Keratinocyte (primary cell): ENCODE results near the gene SBNO2. TPM values are rescaled to one million over a fixed set of nuclear protein-coding genes. Genes with fewer than 3 reads are reported as not detected.

ENCODE experiments used
- DNase-seq: peaks from one replicate; pipeline ENCODE4 v3.0.0-alpha.2; 2011; ENCODE audit warnings: low read depth, missing footprints, low spot score
- FAIRE-seq: peaks from 2 replicates; lab custom pipeline; 2011; peaks lifted over from hg19 to GRCh38; lab: Jason Lieb, UNC
- H2AFZ ChIP-seq: 2 replicates; pipeline ENCODE4 v1.6.0; 2012; ENCODE audit warnings: low read length, control low read depth, inconsistent platforms; ENCODE audit not compliant: control insufficient read depth
- H3K27ac ChIP-seq: 2 replicates; pipeline ENCODE4 v1.5.1; 2011; ENCODE audit warnings: low read length; ENCODE audit not compliant: control insufficient read depth, insufficient read depth
- H3K27me3 ChIP-seq: 3 replicates; pipeline ENCODE4 v1.6.0; 2011; ENCODE audit warnings: low read length; ENCODE audit not compliant: control insufficient read depth, insufficient read depth; ENCODE audit errors: extremely low read depth
- H3K36me3 ChIP-seq, 2 experiments: 2 replicates in 1 of 2; 3 replicates in 1 of 2; pipeline ENCODE4 v1.5.1; 2011; ENCODE audit warnings: low read length in 2 of 2, mild to moderate bottlenecking in 1 of 2; ENCODE audit not compliant: control insufficient read depth in 2 of 2, insufficient read depth in 2 of 2; ENCODE audit errors: extremely low read depth in 1 of 2
- H3K4me1 ChIP-seq: 3 replicates; pipeline ENCODE4 v1.5.1; 2011; ENCODE audit warnings: low read length; ENCODE audit not compliant: control insufficient read depth, insufficient read depth; ENCODE audit errors: extremely low read depth
- H3K4me2 ChIP-seq: 3 replicates; pipeline ENCODE4 v1.6.0; 2011; ENCODE audit warnings: low read depth, low read length; ENCODE audit not compliant: control insufficient read depth, insufficient read depth; ENCODE audit errors: extremely low read depth
- H3K4me3 ChIP-seq, 3 experiments: fragments of 200-600 bp in 1 of 3; sonication (generic) in 1 of 3; 2 replicates in 2 of 3; 3 replicates in 1 of 3; pipeline ENCODE4 v1.5.1; 2011 to 2016; ENCODE audit warnings: low read length in 3 of 3, mild to moderate bottlenecking in 3 of 3, control low read depth in 2 of 3, inconsistent platforms in 1 of 3, low read depth in 1 of 3, mixed read lengths in 1 of 3, mixed run types in 1 of 3, moderate library complexity in 1 of 3; ENCODE audit not compliant: control insufficient read depth in 2 of 3, insufficient read depth in 2 of 3; ENCODE audit errors: extremely low read depth in 1 of 3
- H3K79me2 ChIP-seq: 2 replicates; pipeline ENCODE4 v1.6.0; 2012; ENCODE audit warnings: low read length; ENCODE audit not compliant: control insufficient read depth, insufficient read depth
- H3K9ac ChIP-seq: 3 replicates; pipeline ENCODE4 v1.6.0; 2011; ENCODE audit warnings: low read length; ENCODE audit not compliant: control insufficient read depth, insufficient read depth; ENCODE audit errors: extremely low read depth
- H3K9me1 ChIP-seq: 3 replicates; pipeline ENCODE4 v1.6.0; 2011; ENCODE audit warnings: low read length; ENCODE audit not compliant: control insufficient read depth, insufficient read depth; ENCODE audit errors: extremely low read depth
- H3K9me3 ChIP-seq: 2 replicates; pipeline ENCODE4 v1.5.1; 2012; ENCODE audit warnings: low read depth, low read length; ENCODE audit not compliant: control insufficient read depth
- H4K20me1 ChIP-seq: 3 replicates; pipeline ENCODE4 v1.6.0; 2011; ENCODE audit warnings: low read length; ENCODE audit not compliant: control insufficient read depth, insufficient read depth; ENCODE audit errors: extremely low read depth
- CTCF ChIP-seq, 3 experiments: IDR thresholded peaks in 1 of 3; conservative IDR thresholded peaks in 1 of 3; optimal IDR thresholded peaks in 1 of 3; 2 replicates in 2 of 3; 3 replicates in 1 of 3; pipeline versions ENCODE3 to v1.5.1; 2011; ENCODE audit warnings: low read length in 3 of 3, mild to moderate bottlenecking in 3 of 3, moderate library complexity in 2 of 3, control low read depth in 1 of 3, inconsistent platforms in 1 of 3; ENCODE audit not compliant: insufficient read depth in 2 of 3; ENCODE audit errors: extremely low read depth in 1 of 3
- dilution Hi-C: fragments of 300-500 bp; cut with MboI; formaldehyde crosslinking; loops from one replicate; pipeline ENCODE4 v1.7.0; 2020; ENCODE audit warnings: low sequenced_read_pairs; ENCODE audit not compliant: extremely low pct_ligation_motif_present
- polyA plus RNA-seq, 5 experiments: library from polyadenylated mRNA; depleted of rRNA in 3 of 5; stranded (reverse) in 3 of 5; stranded (forward) in 1 of 5; unstranded in 1 of 5; fragments of >200 nt; gene quantifications; 1 replicate in 1 of 5; 2 replicates in 3 of 5; 3 replicates in 1 of 5; pipeline versions ENCODE4 v1.2.1 to v1.2.3, GENCODE V29; 2011 to 2012; ENCODE audit warnings: missing spikeins in 2 of 5, low read depth in 1 of 5, low replicate concordance in 1 of 5

SBNO2 gene
- polyA plus RNA-seq, 1 donor (not counting 4 experiments of a cell fraction or from before 2014, with no cell fraction given) = 10.9 TPM

- H3K27me3 ChIP-seq = no peaks in the 10 kb centered on the region
- H3K9me3 ChIP-seq = no peaks in the 10 kb centered on the region
- FAIRE-seq (no peak), DNase-seq (no peak)
- no peak overlapping the region for H3K4me2 ChIP-seq
- no peak for TF ChIP-seq CTCF (optimal IDR thresholded peaks at IDR 0.05 in 1 of 3, IDR thresholded peaks at IDR 0.05 in 1 of 3, conservative IDR thresholded peaks at IDR 0.05 in 1 of 3; ENCODE audit: extremely low read depth in 1 of 3, insufficient read depth in 2 of 3, low read length in 3 of 3)
- peaks cover 77% of the 10 kb centered on the region for H3K79me2 ChIP-seq
- peaks cover 9% of the 10 kb centered on the region for H4K20me1 ChIP-seq
- no peak overlapping the region for H3K9ac ChIP-seq
- no peak overlapping the region for H3K4me3 ChIP-seq
- H2AFZ ChIP-seq = no peak overlapping the region
- dilution Hi-C loops = no loop called here
- H3K36me3 ChIP-seq = peaks cover 9 to 15% of the 10 kb centered on the region in 2 experiments
- peaks cover 3% of the 10 kb centered on the region for H3K9me1 ChIP-seq
- no peak overlapping the region for H3K27ac ChIP-seq
- H3K4me1 ChIP-seq = peaks cover 19% of the 10 kb centered on the region
Measured at GRCh38 chr19:1156830-1157615, 17.0 kb downstream of the SBNO2 start.

GRCh38 chr19:1156305-1156801 is 17.7 kb downstream of the SBNO2 start:
- no peak overlapping the region for H3K4me3 ChIP-seq

More at GRCh38 chr19:1156305-1156801, 17.7 kb downstream of the SBNO2 start:
- peaks cover 9% of the 10 kb centered on the region for H4K20me1 ChIP-seq
- no peaks in the 10 kb centered on the region for H3K27me3 ChIP-seq
- H3K36me3 ChIP-seq = peaks cover 13 to 18% of the 10 kb centered on the region in 2 experiments
- H3K27ac ChIP-seq = no peak overlapping the region
- peaks cover 77% of the 10 kb centered on the region for H3K79me2 ChIP-seq
- no peak for TF ChIP-seq CTCF (optimal IDR thresholded peaks at IDR 0.05 in 1 of 3, IDR thresholded peaks at IDR 0.05 in 1 of 3, conservative IDR thresholded peaks at IDR 0.05 in 1 of 3; ENCODE audit: extremely low read depth in 1 of 3, insufficient read depth in 2 of 3, low read length in 3 of 3)
- peaks cover 3% of the 10 kb centered on the region for H3K9me1 ChIP-seq
- FAIRE-seq (no peak), DNase-seq (no peak)
- dilution Hi-C loops = no loop called here
- H3K9me3 ChIP-seq = no peaks in the 10 kb centered on the region
- no peak overlapping the region for H2AFZ ChIP-seq
- no peak overlapping the region for H3K4me2 ChIP-seq
- H3K4me1 ChIP-seq = peaks cover 19% of the 10 kb centered on the region
- no peak overlapping the region for H3K9ac ChIP-seq
